Endothelial cell of umbilical vein (primary cell): ENCODE results near the gene GNG8. TPM values are rescaled to one million over a fixed set of nuclear protein-coding genes. Genes with fewer than 3 reads are reported as not detected.

ENCODE experiments used
- BruUV-seq: library from RNA; stranded (reverse); fragments of 400-500 nt; replicated peaks from 2 replicates; lab custom pipeline; 2021; lab: Mats Ljungman, UMichigan
- CTCF ChIA-PET: fragments of 300-600, 350-600 bp; sonication (Branson Sonifier 250); formaldehyde crosslinking; loops from one replicate; lab custom pipeline; 2021; ENCODE audit warnings: antibody characterized with exemption, inconsistent platforms; lab: Charles Lee
- POLR2A ChIA-PET: fragments of 300-600, 350-600 bp; sonication (Branson Sonifier 250); formaldehyde crosslinking; loops from one replicate; lab custom pipeline; 2021; ENCODE audit warnings: antibody characterized with exemption, inconsistent platforms; lab: Charles Lee
- DNase-seq: peaks from one replicate; pipeline ENCODE4 v3.0.0-alpha.2; 2011; ENCODE audit warnings: low read depth, low spot score
- FAIRE-seq: peaks from 2 replicates; lab custom pipeline; 2011; peaks lifted over from hg19 to GRCh38; lab: Jason Lieb, UNC
- H2AFZ ChIP-seq: 2 replicates; pipeline ENCODE4 v1.6.0; 2012; ENCODE audit warnings: low read depth, low read length, control low read depth, inconsistent platforms
- H3K27ac ChIP-seq: 2 replicates; pipeline ENCODE4 v1.5.1; 2011; ENCODE audit warnings: low read depth, mild to moderate bottlenecking, control low read depth, low read length, moderate library complexity; ENCODE audit not compliant: insufficient read depth
- H3K27me3 ChIP-seq, 2 experiments: 2 replicates each; pipeline versions ENCODE4 v1.6.0 to v1.6.1; 2011; ENCODE audit warnings: low read length in 2 of 2, mixed read lengths in 1 of 2; ENCODE audit not compliant: control insufficient read depth in 2 of 2, insufficient read depth in 2 of 2
- H3K36me3 ChIP-seq, 2 experiments: 2 replicates in 1 of 2; 3 replicates in 1 of 2; pipeline ENCODE4 v1.5.1; 2011; ENCODE audit warnings: low read length in 2 of 2, mild to moderate bottlenecking in 1 of 2, moderate library complexity in 1 of 2; ENCODE audit not compliant: control insufficient read depth in 2 of 2, insufficient read depth in 2 of 2; ENCODE audit errors: extremely low read depth in 1 of 2
- H3K4me1 ChIP-seq: 3 replicates; pipeline ENCODE4 v1.5.1; 2011; ENCODE audit warnings: mild to moderate bottlenecking, low read length; ENCODE audit not compliant: control insufficient read depth, insufficient read depth; ENCODE audit errors: extremely low read depth
- H3K4me2 ChIP-seq: 2 replicates; pipeline ENCODE4 v1.6.1; 2011; ENCODE audit warnings: low read length, control low read depth, mixed read lengths; ENCODE audit not compliant: insufficient read depth
- H3K4me3 ChIP-seq, 3 experiments: fragments of 200-600 bp in 1 of 3; sonication (generic), shearing (Covaris generic) in 1 of 3; replicated peaks in 1 of 3; 2 replicates each; pipeline ENCODE4 v1.5.1; 2011 to 2016; ENCODE audit warnings: control low read depth in 3 of 3, low read length in 3 of 3, mild to moderate bottlenecking in 2 of 3, inconsistent platforms in 1 of 3, low read depth in 1 of 3, moderate library complexity in 1 of 3; ENCODE audit not compliant: insufficient read depth in 1 of 3
- H3K79me2 ChIP-seq: 2 replicates; pipeline ENCODE4 v1.6.0; 2012; ENCODE audit warnings: low read length, inconsistent platforms; ENCODE audit not compliant: control insufficient read depth, insufficient read depth
- H3K9ac ChIP-seq: replicated peaks from 2 replicates; pipeline ENCODE3; 2011; ENCODE audit warnings: low read length, control low read depth; ENCODE audit not compliant: insufficient read depth; ENCODE audit errors: extremely low read depth
- H3K9me1 ChIP-seq: replicated peaks from 3 replicates; pipeline ENCODE4 v1.6.0; 2011; ENCODE audit warnings: mild to moderate bottlenecking, low read length; ENCODE audit not compliant: control insufficient read depth, insufficient read depth; ENCODE audit errors: extremely low read depth
- H3K9me3 ChIP-seq: replicated peaks from 2 replicates; pipeline ENCODE4 v1.5.1; 2012; ENCODE audit warnings: low read length, inconsistent platforms; ENCODE audit not compliant: control insufficient read depth, insufficient read depth
- H4K20me1 ChIP-seq: replicated peaks from 2 replicates; pipeline ENCODE3; 2011; ENCODE audit warnings: mild to moderate bottlenecking, low read length; ENCODE audit not compliant: control insufficient read depth, insufficient read depth; ENCODE audit errors: extremely low read depth
- EZH2 ChIP-seq: IDR thresholded peaks from 2 replicates; pipeline ENCODE4 v1.6.1; 2012; ENCODE audit warnings: borderline replicate concordance, low read depth, mild to moderate bottlenecking, moderate library complexity, low read length, inconsistent platforms; ENCODE audit not compliant: severe bottlenecking
- FOS ChIP-seq: IDR thresholded peaks from 2 replicates; pipeline ENCODE4 v1.6.1; 2011; ENCODE audit warnings: mild to moderate bottlenecking, low read length, moderate library complexity, borderline replicate concordance; ENCODE audit not compliant: insufficient read depth
- GATA2 ChIP-seq: IDR thresholded peaks from 2 replicates; pipeline ENCODE4 v1.7.0; 2011; ENCODE audit warnings: low read depth, mild to moderate bottlenecking, moderate library complexity, mixed read lengths, low read length; ENCODE audit not compliant: insufficient read length, insufficient read depth
- JUN ChIP-seq: IDR thresholded peaks from 2 replicates; pipeline ENCODE4 v1.6.1; 2011; ENCODE audit warnings: borderline replicate concordance, low read depth; ENCODE audit not compliant: insufficient read length, insufficient read depth
- MYC ChIP-seq: IDR thresholded peaks from one replicate; pipeline ENCODE4 v1.6.1; 2011; ENCODE audit warnings: mild to moderate bottlenecking, low read depth, low read length
- POLR2A ChIP-seq: IDR thresholded peaks from 2 replicates; pipeline ENCODE4 v1.6.1; 2012; ENCODE audit warnings: low read depth, mild to moderate bottlenecking, control low read depth, low read length
- POLR2AphosphoS5 ChIP-seq: IDR thresholded peaks from 2 replicates; pipeline ENCODE4 v1.6.1; 2012; ENCODE audit warnings: low read depth, mild to moderate bottlenecking, control low read depth, low read length, moderate library complexity; ENCODE audit not compliant: insufficient read depth
- dilution Hi-C: fragments of 300-500 bp; cut with MboI; formaldehyde crosslinking; loops from one replicate; pipeline ENCODE4 v1.15.0; 2019; ENCODE audit warnings: low sequenced_read_pairs; ENCODE audit not compliant: extremely low pct_ligation_motif_present
- intact Hi-C: fragments of 100-400 bp; cut with micrococcal nuclease; formaldehyde crosslinking; loops from one replicate; pipeline ENCODE4 v1.10.0; 2022
- polyA plus RNA-seq, 4 experiments: library from polyadenylated mRNA; depleted of rRNA in 3 of 4; stranded (reverse) in 3 of 4; unstranded in 1 of 4; fragments of >200 nt; gene quantifications; 2 replicates each; pipeline versions ENCODE4 v1.2.1 to v1.2.3, GENCODE V29; 2011 to 2012; ENCODE audit warnings: missing spikeins in 1 of 4
- total RNA-seq: library from RNA; stranded (reverse); gene quantifications from 2 replicates; pipeline ENCODE4 v1.2.3, GENCODE V29; 2021
- TF ChIP-seq, protein P1 (sequence below): IDR thresholded peaks from 2 replicates; pipeline ENCODE4 v1.6.1; 2011; ENCODE audit not compliant: insufficient read depth, insufficient read length
- TF ChIP-seq, protein P2 (sequence below), 2 donors: IDR thresholded peaks; 1 replicate in 1 of 2; 2 replicates in 1 of 2; pipeline ENCODE4 v1.5.1; 2011; ENCODE audit warnings: low read length in 2 of 2, mild to moderate bottlenecking in 2 of 2, moderate library complexity in 2 of 2, control low read depth in 1 of 2, inconsistent platforms in 1 of 2, low read depth in 1 of 2; ENCODE audit not compliant: insufficient read depth in 1 of 2; ENCODE audit errors: extremely low read depth in 1 of 2

GNG8 gene
- total and polyA plus RNA-seq, 2 donors (not counting 3 experiments of a cell fraction or from before 2014, with no cell fraction given), result not detected

DNA sequence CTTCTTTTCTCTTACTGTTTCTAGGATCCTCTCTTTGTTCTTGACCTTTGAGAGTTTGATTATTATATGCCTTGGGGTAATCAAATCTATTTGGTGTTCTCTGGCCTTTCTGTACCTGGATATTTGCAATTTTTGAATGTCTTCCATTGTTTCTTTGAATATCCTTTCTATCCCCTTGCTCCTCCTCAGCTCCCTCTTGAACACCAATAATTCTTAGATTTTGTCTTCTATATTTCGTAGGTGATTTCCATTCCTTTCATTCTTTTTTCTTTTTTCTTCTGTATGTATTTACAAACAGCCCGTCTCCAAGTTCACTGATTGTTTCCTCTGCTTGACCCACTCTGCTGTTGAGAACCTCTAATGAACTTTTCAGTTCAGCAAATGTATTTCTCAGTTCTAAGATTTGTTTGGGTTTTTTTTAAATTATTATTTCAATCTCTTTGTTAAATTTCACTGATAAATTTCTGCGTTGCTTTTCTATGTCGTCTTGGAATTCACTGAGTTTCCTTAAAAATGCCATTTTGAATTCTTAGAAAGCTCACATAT is 37.6 kb downstream of the GNG8 start:
- H3K4me2 ChIP-seq, result no peak overlapping the region
- POLR2A ChIA-PET, result no interaction called here
- H3K27me3 ChIP-seq, result peaks cover 0 to 3% of the 10 kb centered on the region in 2 experiments
- peaks cover 12% of the 10 kb centered on the region for H3K4me1 ChIP-seq
- no peak for FAIRE-seq
- no peaks in the 10 kb centered on the region for H3K9me3 ChIP-seq
- peaks cover 23% of the 10 kb centered on the region for H3K79me2 ChIP-seq
- intact Hi-C loops, result no loop called here
- TF ChIP-seq POLR2AphosphoS5, result no peak
- no peak for TF ChIP-seq JUN
- TF ChIP-seq MYC, result no peak
- no peak for TF ChIP-seq POLR2A
- TF ChIP-seq, protein P1, sequence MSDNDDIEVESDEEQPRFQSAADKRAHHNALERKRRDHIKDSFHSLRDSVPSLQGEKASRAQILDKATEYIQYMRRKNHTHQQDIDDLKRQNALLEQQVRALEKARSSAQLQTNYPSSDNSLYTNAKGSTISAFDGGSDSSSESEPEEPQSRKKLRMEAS, result no peak
- no peak for TF ChIP-seq FOS
- no peak for TF ChIP-seq EZH2
- no peak for TF ChIP-seq GATA2
- TF ChIP-seq, protein P2, sequence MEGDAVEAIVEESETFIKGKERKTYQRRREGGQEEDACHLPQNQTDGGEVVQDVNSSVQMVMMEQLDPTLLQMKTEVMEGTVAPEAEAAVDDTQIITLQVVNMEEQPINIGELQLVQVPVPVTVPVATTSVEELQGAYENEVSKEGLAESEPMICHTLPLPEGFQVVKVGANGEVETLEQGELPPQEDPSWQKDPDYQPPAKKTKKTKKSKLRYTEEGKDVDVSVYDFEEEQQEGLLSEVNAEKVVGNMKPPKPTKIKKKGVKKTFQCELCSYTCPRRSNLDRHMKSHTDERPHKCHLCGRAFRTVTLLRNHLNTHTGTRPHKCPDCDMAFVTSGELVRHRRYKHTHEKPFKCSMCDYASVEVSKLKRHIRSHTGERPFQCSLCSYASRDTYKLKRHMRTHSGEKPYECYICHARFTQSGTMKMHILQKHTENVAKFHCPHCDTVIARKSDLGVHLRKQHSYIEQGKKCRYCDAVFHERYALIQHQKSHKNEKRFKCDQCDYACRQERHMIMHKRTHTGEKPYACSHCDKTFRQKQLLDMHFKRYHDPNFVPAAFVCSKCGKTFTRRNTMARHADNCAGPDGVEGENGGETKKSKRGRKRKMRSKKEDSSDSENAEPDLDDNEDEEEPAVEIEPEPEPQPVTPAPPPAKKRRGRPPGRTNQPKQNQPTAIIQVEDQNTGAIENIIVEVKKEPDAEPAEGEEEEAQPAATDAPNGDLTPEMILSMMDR (IDR thresholded peaks at IDR 0.05; ENCODE audit: extremely low read depth in 1 of 2, insufficient read depth in 1 of 2, low read depth in 1 of 2, low read length in 2 of 2), result no peak
- no peaks in the 10 kb centered on the region for H3K36me3 ChIP-seq
- H3K9me1 ChIP-seq, result no peaks in the 10 kb centered on the region
- H4K20me1 ChIP-seq, result no peaks in the 10 kb centered on the region
- CTCF ChIA-PET, result interaction anchor here (0.7 to 1.9 kb wide), 4 partner anchors 16 to 61 kb away, joined by 3 to 5 read pairs (median 4); no protein-coding TSS in a partner anchor
- H2AFZ ChIP-seq, result no peak overlapping the region
- no TSS peak for BruUV-seq
- no peak overlapping the region for H3K4me3 ChIP-seq
- no peak overlapping the region for H3K27ac ChIP-seq
- no peak overlapping the region for H3K9ac ChIP-seq
- dilution Hi-C loops, result no loop called here
- no peak for DNase-seq
